ENCODE data around the gene GRAMD4. TPM values are rescaled to one million over a fixed set of nuclear protein-coding genes. Genes with fewer than 3 reads are reported as not detected.

Gene GRAMD4
- total RNA-seq, 4 donors from 2014 or later: 146 to 981 (median 258) TPM

DNA sequence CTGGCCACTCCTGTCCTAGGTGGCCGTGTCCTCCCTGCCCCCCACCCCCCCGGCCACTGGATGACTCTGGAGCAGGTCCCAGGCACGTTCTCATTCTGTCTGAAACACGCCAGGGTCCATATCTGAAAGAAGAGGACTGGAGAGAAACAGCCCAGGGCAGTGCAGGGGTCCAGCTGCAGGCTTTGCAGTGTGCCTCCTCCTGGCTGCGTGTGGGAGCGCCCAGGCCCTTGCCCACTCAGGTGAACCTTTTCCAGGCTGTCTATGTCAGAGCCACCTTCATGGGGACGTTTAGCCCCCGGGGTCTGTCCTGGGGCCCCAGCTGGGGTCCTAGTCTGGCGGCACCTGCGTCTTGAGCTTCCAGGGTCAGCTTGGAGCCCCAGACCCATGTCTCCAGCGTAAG, 15.6 kb downstream of the GRAMD4 start:
- Histone ChIP-seq H3K27me3 (no peaks in the 10 kb centered on the region), H3K9me3 (no peaks in the 10 kb centered on the region), H3K4me3 (no peak overlapping the region), H3K27ac (peak overlapping the region in 3 of 4 donors; percentile 17 to 63 (median 42)), H3K36me3 (no peaks in the 10 kb centered on the region), H3K4me1 (peaks cover 0 to 28% (median 5%) of the 10 kb centered on the region in 4 donors)
- DNase-seq: no peak
- WGBS, 2 donors (ENCODE audit: low coverage in 1 of 2): 82% methylated on average over 9 of the region's 11 CpGs; no CpG with 5 or more reads in 1 of the 2 donors
- TF ChIP-seq POLR2A (IDR thresholded peaks at IDR 0.05): no peak
- no peak for TF ChIP-seq POLR2AphosphoS5 (IDR thresholded peaks at IDR 0.05)
- TF ChIP-seq, protein P1, sequence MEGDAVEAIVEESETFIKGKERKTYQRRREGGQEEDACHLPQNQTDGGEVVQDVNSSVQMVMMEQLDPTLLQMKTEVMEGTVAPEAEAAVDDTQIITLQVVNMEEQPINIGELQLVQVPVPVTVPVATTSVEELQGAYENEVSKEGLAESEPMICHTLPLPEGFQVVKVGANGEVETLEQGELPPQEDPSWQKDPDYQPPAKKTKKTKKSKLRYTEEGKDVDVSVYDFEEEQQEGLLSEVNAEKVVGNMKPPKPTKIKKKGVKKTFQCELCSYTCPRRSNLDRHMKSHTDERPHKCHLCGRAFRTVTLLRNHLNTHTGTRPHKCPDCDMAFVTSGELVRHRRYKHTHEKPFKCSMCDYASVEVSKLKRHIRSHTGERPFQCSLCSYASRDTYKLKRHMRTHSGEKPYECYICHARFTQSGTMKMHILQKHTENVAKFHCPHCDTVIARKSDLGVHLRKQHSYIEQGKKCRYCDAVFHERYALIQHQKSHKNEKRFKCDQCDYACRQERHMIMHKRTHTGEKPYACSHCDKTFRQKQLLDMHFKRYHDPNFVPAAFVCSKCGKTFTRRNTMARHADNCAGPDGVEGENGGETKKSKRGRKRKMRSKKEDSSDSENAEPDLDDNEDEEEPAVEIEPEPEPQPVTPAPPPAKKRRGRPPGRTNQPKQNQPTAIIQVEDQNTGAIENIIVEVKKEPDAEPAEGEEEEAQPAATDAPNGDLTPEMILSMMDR (IDR thresholded peaks at IDR 0.05): no peak
- TF ChIP-seq EP300 (IDR thresholded peaks at IDR 0.05; ENCODE audit: low read depth): no peak
- in situ Hi-C loops (cut with MboI; ENCODE audit: low pct_ligation_motif_present in 1 of 4, low pct_unique_long_range_greater_than_20kb in 1 of 4, low sequenced_read_pairs in 3 of 4): no loop called here
- intact Hi-C loops (cut with DNase I; ENCODE audit: low total_unique reads): no loop called here

DNA sequence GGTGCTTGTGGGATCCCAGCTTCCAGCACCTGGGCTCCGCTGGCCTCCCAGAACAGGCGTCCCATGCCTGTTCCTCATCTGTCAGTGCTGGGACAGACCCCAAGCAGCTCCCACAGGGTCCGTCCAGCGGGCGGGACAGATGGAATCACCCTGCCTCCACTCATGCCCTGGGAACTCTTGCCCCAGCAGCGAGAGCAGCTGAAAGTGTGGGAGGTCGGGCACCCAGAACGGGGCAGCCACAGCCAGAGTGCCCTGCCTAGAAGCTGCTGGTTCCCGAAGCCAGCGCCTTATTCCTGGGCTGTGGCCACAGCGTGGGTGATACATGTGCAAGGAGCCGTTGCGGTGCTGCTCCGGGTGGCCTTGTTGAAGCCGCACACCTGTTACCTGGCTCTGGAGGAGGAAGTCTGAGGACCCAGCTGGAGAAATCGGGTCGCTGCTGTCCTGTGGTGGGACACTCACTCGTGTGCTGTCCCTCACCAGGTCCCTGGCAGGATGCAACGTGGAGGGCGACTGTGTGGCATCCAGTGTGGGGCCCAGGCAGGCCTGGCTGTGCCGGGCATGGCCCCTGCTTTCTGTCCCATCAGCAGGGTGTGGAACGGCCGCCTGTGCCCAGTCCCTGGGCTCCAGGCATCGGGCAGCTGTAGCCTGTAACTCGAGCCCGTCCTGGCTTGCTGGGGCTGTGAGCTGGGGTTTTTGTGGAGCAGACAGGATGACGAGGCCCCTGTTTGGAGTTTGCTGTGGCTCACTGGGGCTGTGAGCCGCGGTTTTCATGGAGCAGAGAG, 16.2 kb downstream of the GRAMD4 start:
- H3K36me3 ChIP-seq: no peaks in the 10 kb centered on the region
- intact Hi-C loops (cut with DNase I; ENCODE audit: low total_unique reads): no loop called here
- H3K27me3 ChIP-seq: no peaks in the 10 kb centered on the region
- no peaks in the 10 kb centered on the region for H3K9me3 ChIP-seq
- peak overlapping the region in 3 of 4 donors; percentile 17 to 63 (median 42) for H3K27ac ChIP-seq
- TF ChIP-seq EP300 (IDR thresholded peaks at IDR 0.05; ENCODE audit: low read depth) (no peak), POLR2A (IDR thresholded peaks at IDR 0.05) (no peak), POLR2AphosphoS5 (IDR thresholded peaks at IDR 0.05) (no peak)
- TF ChIP-seq, protein P1 (IDR thresholded peaks at IDR 0.05): no peak
- no peak for DNase-seq
- H3K4me3 ChIP-seq: no peak overlapping the region
- WGBS, 2 donors (ENCODE audit: low coverage in 1 of 2): 90% methylated on average over 23 of the region's 29 CpGs; no CpG with 5 or more reads in 1 of the 2 donors
- in situ Hi-C loops (cut with MboI; ENCODE audit: low pct_ligation_motif_present in 1 of 4, low pct_unique_long_range_greater_than_20kb in 1 of 4, low sequenced_read_pairs in 3 of 4): no loop called here
- peaks cover 0 to 28% (median 5%) of the 10 kb centered on the region in 4 donors for H3K4me1 ChIP-seq

DNA sequence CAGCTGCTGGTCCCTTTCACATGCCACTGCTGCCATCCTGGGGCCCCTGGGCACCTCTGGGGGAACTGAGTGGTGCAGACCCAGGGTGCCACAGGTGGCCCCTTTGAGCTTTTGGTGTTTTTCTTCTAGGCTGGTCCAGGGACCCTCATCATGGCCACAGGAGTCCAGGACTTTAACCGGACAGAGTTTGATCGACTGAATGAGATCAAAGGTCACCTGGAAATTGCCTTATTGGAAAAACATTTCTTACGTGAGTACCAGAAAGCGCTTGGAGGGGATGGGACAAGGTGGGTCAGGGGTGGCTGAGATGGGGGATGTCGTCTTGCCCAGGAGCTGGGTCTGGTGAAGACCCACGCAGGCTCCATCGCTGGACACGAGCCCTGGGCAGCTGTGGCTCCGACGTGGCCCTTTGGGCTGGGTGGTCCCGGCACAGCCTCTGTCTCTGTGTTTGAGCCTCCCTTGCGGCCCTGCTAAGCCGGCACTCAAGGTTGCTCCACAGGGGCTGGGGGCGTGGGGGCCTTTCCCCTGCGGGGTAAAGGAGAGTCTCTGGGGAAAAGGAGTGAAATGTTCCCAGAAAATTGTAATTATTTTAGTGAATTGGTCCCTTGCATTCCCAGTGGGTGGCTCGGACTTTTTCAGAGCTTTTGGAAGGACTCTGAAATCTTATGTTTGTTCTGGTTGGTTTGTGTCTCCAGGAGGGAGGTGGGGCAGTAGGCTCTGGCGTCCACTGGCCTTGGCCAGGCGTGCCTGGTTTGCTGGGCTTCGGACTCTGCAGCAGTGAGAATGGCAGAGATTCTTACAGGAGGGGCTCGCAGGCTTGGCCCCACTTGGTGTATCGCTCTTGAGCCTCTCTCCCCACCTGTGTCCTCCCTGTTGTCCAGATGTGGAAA, 17.8 kb downstream of the GRAMD4 start:
- WGBS, 2 donors (ENCODE audit: low coverage in 1 of 2): 83% methylated on average over 21 of the region's 21 CpGs; no CpG with 5 or more reads in 1 of the 2 donors
- H3K36me3 ChIP-seq: no peaks in the 10 kb centered on the region
- H3K27ac ChIP-seq: no peak overlapping the region
- TF ChIP-seq POLR2A (IDR thresholded peaks at IDR 0.05) (no peak), EP300 (IDR thresholded peaks at IDR 0.05; ENCODE audit: low read depth) (no peak), POLR2AphosphoS5 (IDR thresholded peaks at IDR 0.05) (no peak)
- TF ChIP-seq, protein P1 (IDR thresholded peaks at IDR 0.05): no peak
- no peaks in the 10 kb centered on the region for H3K27me3 ChIP-seq
- intact Hi-C loops (cut with DNase I; ENCODE audit: low total_unique reads) (no loop called here), in situ Hi-C loops (cut with MboI; ENCODE audit: low pct_ligation_motif_present in 1 of 4, low pct_unique_long_range_greater_than_20kb in 1 of 4, low sequenced_read_pairs in 3 of 4) (no loop called here)
- no peak overlapping the region for H3K4me3 ChIP-seq
- peaks cover 0 to 31% (median 8%) of the 10 kb centered on the region in 4 donors for H3K4me1 ChIP-seq
- no peak for DNase-seq
- no peaks in the 10 kb centered on the region for H3K9me3 ChIP-seq

Measured in transverse colon (tissue), 4 donors.